DND-41 (cell line): ENCODE results near the gene ATP9B.

Experiments
- ATAC-seq: fragments of 200-7000 bp; cut with Tn5 transposase; 3 replicates; pipeline ENCODE4 v1.9.1; 2021; ENCODE audit warnings: low read depth; ENCODE audit not compliant: insufficient read depth
- DNase-seq: peaks from one replicate; pipeline ENCODE4 v3.0.0-alpha.2; 2020
- H2AFZ ChIP-seq: 2 replicates; pipeline ENCODE4 v1.6.0; 2012; ENCODE audit warnings: low read depth, low read length
- H3K27ac ChIP-seq: 2 replicates; pipeline ENCODE4 v1.5.1; 2012; ENCODE audit warnings: low read length, inconsistent platforms
- H3K27me3 ChIP-seq: fragments of 200-600 bp; sonication (generic); 2 replicates; pipeline ENCODE4 v1.6.0; 2012; ENCODE audit warnings: low read length, mild to moderate bottlenecking, inconsistent platforms; ENCODE audit not compliant: insufficient read depth, poor library complexity
- H3K36me3 ChIP-seq: 2 replicates; pipeline ENCODE4 v1.5.1; 2012; ENCODE audit warnings: low read length, inconsistent platforms; ENCODE audit not compliant: insufficient read depth
- H3K4me1 ChIP-seq: 2 replicates; pipeline ENCODE4 v1.5.1; 2012; ENCODE audit warnings: mild to moderate bottlenecking, low read length; ENCODE audit not compliant: insufficient read depth
- H3K4me2 ChIP-seq: 2 replicates; pipeline ENCODE4 v1.6.0; 2012; ENCODE audit warnings: mild to moderate bottlenecking, moderate library complexity, low read length, inconsistent platforms; ENCODE audit not compliant: insufficient read depth
- H3K4me3 ChIP-seq, 2 experiments: fragments of 200-600 bp in 1 of 2; shearing (Covaris generic) in 1 of 2; 2 replicates each; pipeline ENCODE4 v1.5.1; 2012 to 2016; ENCODE audit warnings: inconsistent platforms in 2 of 2, low read length in 2 of 2, mild to moderate bottlenecking in 2 of 2, low read depth in 1 of 2, moderate library complexity in 1 of 2
- H3K79me2 ChIP-seq: 2 replicates; pipeline ENCODE4 v1.6.0; 2012; ENCODE audit warnings: low read length, inconsistent platforms; ENCODE audit not compliant: insufficient read depth
- H3K9ac ChIP-seq: 2 replicates; pipeline ENCODE4 v1.6.0; 2012; ENCODE audit warnings: low read depth, mild to moderate bottlenecking, inconsistent platforms, low read length, moderate library complexity
- H3K9me3 ChIP-seq: 2 replicates; pipeline ENCODE4 v1.5.1; 2012; ENCODE audit warnings: low read length, moderate library complexity, mild to moderate bottlenecking, inconsistent platforms; ENCODE audit not compliant: insufficient read depth, severe bottlenecking
- H4K20me1 ChIP-seq: 2 replicates; pipeline ENCODE4 v1.6.0; 2012; ENCODE audit warnings: low read length; ENCODE audit not compliant: insufficient read depth
- EZH2 ChIP-seq: IDR thresholded peaks from 3 replicates; pipeline ENCODE4 v1.6.1; 2012; ENCODE audit warnings: borderline replicate concordance, low read depth, mild to moderate bottlenecking, moderate library complexity, low read length, inconsistent platforms; ENCODE audit not compliant: severe bottlenecking
- TF ChIP-seq, protein P1 (sequence below): IDR thresholded peaks from 2 replicates; pipeline ENCODE4 v1.5.1; 2012; ENCODE audit warnings: borderline replicate concordance, low read length, moderate library complexity, mild to moderate bottlenecking; ENCODE audit not compliant: poor library complexity, severe bottlenecking; ENCODE audit errors: extremely low read depth

The ATP9B gene

DNA sequence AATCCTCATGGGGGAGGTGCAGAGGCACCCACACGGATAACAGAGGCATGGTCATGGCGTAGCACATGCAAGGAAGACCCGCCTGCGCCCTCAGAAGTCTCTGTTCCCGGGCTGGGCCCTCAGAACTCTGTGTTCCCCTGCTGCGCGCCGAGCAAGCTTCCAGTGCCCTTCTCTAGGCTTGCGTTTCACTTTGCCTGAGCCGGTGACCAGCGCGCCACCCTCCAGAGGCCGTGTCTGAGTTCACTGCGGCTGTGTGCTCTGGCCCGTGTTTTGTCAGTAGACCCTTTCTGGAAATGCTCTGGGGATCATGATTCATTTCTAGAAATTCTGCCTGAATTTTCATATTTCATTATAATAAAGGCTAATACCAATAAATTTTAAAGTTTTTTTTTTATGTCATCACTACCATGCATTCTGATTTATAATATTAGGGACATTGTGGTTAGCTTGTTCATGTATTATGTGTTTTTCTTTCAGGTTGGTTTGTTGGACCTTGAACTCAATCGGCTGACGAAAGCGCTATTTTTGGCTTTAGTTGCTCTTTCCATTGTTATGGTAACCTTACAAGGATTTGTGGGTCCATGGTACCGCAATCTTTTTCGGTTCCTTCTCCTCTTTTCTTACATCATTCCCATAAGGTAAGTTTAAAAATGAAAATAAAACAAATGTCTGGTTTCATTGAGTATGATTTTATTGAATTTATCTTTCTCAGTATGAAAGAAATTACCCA, 183.9 kb downstream of the ATP9B start:
- Histone ChIP-seq H3K79me2 (no peaks in the 10 kb centered on the region), H3K4me2 (no peak overlapping the region), H3K9ac (no peak overlapping the region), H3K9me3 (no peaks in the 10 kb centered on the region), H4K20me1 (0 out of 2 replicates have a peak, but pooled peaks cover 6% of the 10 kb centered on the region), H3K4me1 (no peaks in the 10 kb centered on the region), H3K4me3 (no peak overlapping the region), H3K27ac (no peak overlapping the region), H3K27me3 (no peaks in the 10 kb centered on the region), H2AFZ (no peak overlapping the region), H3K36me3 (peaks cover 6% of the 10 kb centered on the region; the same call in 1 of the 2 replicates)
- ATAC-seq = no peak
- DNase-seq = no peak
- TF ChIP-seq, protein P1, sequence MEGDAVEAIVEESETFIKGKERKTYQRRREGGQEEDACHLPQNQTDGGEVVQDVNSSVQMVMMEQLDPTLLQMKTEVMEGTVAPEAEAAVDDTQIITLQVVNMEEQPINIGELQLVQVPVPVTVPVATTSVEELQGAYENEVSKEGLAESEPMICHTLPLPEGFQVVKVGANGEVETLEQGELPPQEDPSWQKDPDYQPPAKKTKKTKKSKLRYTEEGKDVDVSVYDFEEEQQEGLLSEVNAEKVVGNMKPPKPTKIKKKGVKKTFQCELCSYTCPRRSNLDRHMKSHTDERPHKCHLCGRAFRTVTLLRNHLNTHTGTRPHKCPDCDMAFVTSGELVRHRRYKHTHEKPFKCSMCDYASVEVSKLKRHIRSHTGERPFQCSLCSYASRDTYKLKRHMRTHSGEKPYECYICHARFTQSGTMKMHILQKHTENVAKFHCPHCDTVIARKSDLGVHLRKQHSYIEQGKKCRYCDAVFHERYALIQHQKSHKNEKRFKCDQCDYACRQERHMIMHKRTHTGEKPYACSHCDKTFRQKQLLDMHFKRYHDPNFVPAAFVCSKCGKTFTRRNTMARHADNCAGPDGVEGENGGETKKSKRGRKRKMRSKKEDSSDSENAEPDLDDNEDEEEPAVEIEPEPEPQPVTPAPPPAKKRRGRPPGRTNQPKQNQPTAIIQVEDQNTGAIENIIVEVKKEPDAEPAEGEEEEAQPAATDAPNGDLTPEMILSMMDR = no peak
- TF ChIP-seq EZH2 = no peak

DNA sequence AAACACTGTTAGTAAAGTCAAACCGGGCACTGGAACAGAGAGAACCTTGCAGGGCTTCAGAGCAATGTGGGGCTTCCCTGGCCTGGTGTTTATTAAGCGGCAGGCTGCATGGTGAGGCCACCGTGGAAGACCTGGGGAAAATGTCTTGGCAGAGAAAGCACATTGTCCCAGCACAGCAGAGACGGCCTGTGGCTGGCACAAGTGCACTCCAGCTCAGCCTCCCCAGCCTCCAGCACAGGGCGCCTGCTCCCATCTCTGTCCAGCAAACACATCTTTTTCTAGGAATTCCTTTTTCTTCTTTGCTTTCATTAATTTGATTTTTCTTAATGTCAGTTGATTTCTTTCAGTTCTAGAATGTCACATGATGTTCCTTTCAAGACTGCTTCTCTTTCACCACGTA, 188.3 kb downstream of the ATP9B start:
- Histone ChIP-seq H3K4me3 (no peak overlapping the region), H3K4me1 (no peaks in the 10 kb centered on the region), H3K9ac (no peak overlapping the region), H3K27ac (no peak overlapping the region), H3K36me3 (peaks cover 6% of the 10 kb centered on the region; the same call in 1 of the 2 replicates), H3K9me3 (no peaks in the 10 kb centered on the region), H3K4me2 (no peak overlapping the region), H3K27me3 (no peaks in the 10 kb centered on the region), H2AFZ (no peak overlapping the region), H3K79me2 (no peaks in the 10 kb centered on the region), H4K20me1 (no peaks in the 10 kb centered on the region)
- DNase-seq (no peak), ATAC-seq (no peak)
- TF ChIP-seq EZH2 = no peak
- TF ChIP-seq, protein P1 = no peak

DNA sequence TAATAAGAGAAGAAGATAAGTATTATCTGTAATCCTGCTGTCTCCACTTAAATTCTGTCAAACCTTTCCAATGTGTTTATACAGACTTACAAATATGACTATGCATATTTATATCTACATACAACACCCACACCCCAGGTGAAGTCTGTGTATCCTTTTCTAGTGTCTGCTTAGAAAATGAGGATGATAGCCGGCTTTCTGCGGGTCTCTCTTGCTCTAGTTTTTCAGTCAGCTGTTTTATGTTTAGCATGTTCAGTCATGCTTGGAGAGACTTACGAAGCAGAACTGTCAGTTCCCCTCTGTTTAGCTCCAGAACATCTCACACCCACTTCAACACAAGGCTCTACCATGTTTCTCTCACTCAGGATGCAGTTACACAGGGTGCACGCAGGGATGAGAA, 189.3 kb downstream of the ATP9B start:
- no peak for TF ChIP-seq EZH2
- TF ChIP-seq, protein P1 = no peak
- ATAC-seq (no peak), DNase-seq (no peak)
- Histone ChIP-seq H3K4me1 (no peaks in the 10 kb centered on the region), H4K20me1 (no peaks in the 10 kb centered on the region), H3K9ac (no peak overlapping the region), H3K27ac (no peak overlapping the region), H3K27me3 (no peaks in the 10 kb centered on the region), H3K4me3 (no peak overlapping the region), H2AFZ (no peak overlapping the region), H3K9me3 (no peaks in the 10 kb centered on the region), H3K4me2 (no peak overlapping the region), H3K79me2 (no peaks in the 10 kb centered on the region), H3K36me3 (peaks cover 6% of the 10 kb centered on the region; the same call in 1 of the 2 replicates)
